D341Med (cell line): ENCODE results near the gene PROS1.
"Not testable (repeated sequence)": the region's sequence is repeated elsewhere in the genome, so short reads cannot be mapped to it uniquely, and the experiment has no call there.

ENCODE experiments used
- DNase-seq: peaks from one replicate; pipeline ENCODE4 v3.0.0; 2012; ENCODE audit warnings: low spot score

Gene PROS1

GRCh38 chr3:93873412-93873811 is 100.3 kb downstream of the PROS1 start:
- not testable (repeated sequence) for DNase-seq

GRCh38 chr3:93867425-93867824 is 106.3 kb downstream of the PROS1 start:
- no peak for DNase-seq

GRCh38 chr3:93861017-93861416 is 112.7 kb downstream of the PROS1 start:
- no peak for DNase-seq

GRCh38 chr3:93855401-93855800 is 118.3 kb downstream of the PROS1 start:
- DNase-seq, result no peak

- DNase-seq, result not testable (repeated sequence)
Measured at GRCh38 chr3:93852228-93852627, 121.5 kb downstream of the PROS1 start.

GRCh38 chr3:93843981-93844380 is 129.7 kb downstream of the PROS1 start:
- DNase-seq, result no peak

- not testable (repeated sequence) for DNase-seq
Measured at GRCh38 chr3:93839193-93839592, 134.5 kb downstream of the PROS1 start.
